Measurements from ENCODE around the gene LDLRAD3.

The LDLRAD3 gene

GRCh38 chr11:36024716-36025115 lies 80.9 kb downstream of the LDLRAD3 start:
- no peak for DNase-seq (ENCODE audit: low read depth)
- no peak overlapping the region for H3K4me3 ChIP-seq (ENCODE audit: low read length)
- TF ChIP-seq CTCF (conservative IDR thresholded peaks at IDR 0.05; ENCODE audit: low read length): no peak

GRCh38 chr11:36026315-36026968 lies 82.6 kb downstream of the LDLRAD3 start:
- DNase-seq (ENCODE audit: low read depth): no peak
- H3K4me3 ChIP-seq (ENCODE audit: low read length): no peak overlapping the region
- TF ChIP-seq CTCF (conservative IDR thresholded peaks at IDR 0.05; ENCODE audit: low read length): no peak

- no peak for TF ChIP-seq CTCF (conservative IDR thresholded peaks at IDR 0.05; ENCODE audit: low read length)
- DNase-seq (ENCODE audit: low read depth): no peak
- no peak overlapping the region for H3K4me3 ChIP-seq (ENCODE audit: low read length)
These were observed 83.9 kb downstream of the LDLRAD3 start for GRCh38 chr11:36027731-36028130.

GRCh38 chr11:36029616-36030015 lies 85.8 kb downstream of the LDLRAD3 start:
- no peak for TF ChIP-seq CTCF (conservative IDR thresholded peaks at IDR 0.05; ENCODE audit: low read length)
- no peak overlapping the region for H3K4me3 ChIP-seq (ENCODE audit: low read length)
- no peak for DNase-seq (ENCODE audit: low read depth)

GRCh38 chr11:36030731-36031281 lies 86.9 kb downstream of the LDLRAD3 start:
- peak; percentile 91 for DNase-seq (ENCODE audit: low read depth)

GRCh38 chr11:36033082-36033751 lies 89.4 kb downstream of the LDLRAD3 start:
- H3K4me3 ChIP-seq (ENCODE audit: low read length): no peak overlapping the region
- no peak for TF ChIP-seq CTCF (conservative IDR thresholded peaks at IDR 0.05; ENCODE audit: low read length)
- no peak for DNase-seq (ENCODE audit: low read depth)

More at GRCh38 chr11:36030731-36031281, 86.9 kb downstream of the LDLRAD3 start:
- no peak overlapping the region for H3K4me3 ChIP-seq (ENCODE audit: low read length)
- TF ChIP-seq CTCF (conservative IDR thresholded peaks at IDR 0.05; ENCODE audit: low read length): peak; percentile 29; the same call in 1 of the 2 replicates

- DNase-seq (ENCODE audit: low read depth): no peak
- H3K4me3 ChIP-seq (ENCODE audit: low read length): no peak overlapping the region
- no peak for TF ChIP-seq CTCF (conservative IDR thresholded peaks at IDR 0.05; ENCODE audit: low read length)
These were observed 90.1 kb downstream of the LDLRAD3 start for GRCh38 chr11:36033936-36034335.
